NT2/D1 (cell line): Measurements from ENCODE around the gene ULK4.

ENCODE experiments used
- SUZ12 ChIP-seq: IDR thresholded peaks from 2 replicates; pipeline ENCODE4 v1.6.1; 2011; ENCODE audit not compliant: insufficient read length, insufficient read depth; ENCODE audit errors: extremely low read depth
- YY1 ChIP-seq: IDR thresholded peaks from 2 replicates; pipeline ENCODE4 v1.6.1; 2011; ENCODE audit not compliant: insufficient read length, insufficient read depth
- ZNF274 ChIP-seq: IDR thresholded peaks from 2 replicates; pipeline ENCODE4 v1.6.1; 2011; ENCODE audit warnings: mild to moderate bottlenecking, low read depth, low read length

DNA sequence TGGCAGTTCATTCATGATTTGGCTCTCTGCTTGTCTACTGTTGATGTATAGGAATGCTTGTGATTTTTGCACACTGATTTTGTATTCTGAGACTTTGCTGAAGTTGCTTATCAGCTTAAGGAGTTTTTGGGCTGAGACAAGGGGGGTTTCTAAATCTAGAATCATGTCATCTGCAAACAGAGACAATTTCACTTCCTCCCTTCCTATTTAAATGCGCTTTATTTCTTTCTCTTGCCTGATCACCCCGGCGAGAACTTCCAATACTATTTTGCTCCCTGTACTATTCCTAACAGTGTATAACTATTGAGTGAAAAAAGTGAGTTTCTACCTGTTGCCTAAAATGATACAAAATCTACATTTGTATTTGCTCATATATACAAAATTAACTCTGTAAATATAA, 128.3 kb downstream of the ULK4 start:
- no peak for TF ChIP-seq ZNF274
- TF ChIP-seq YY1 = no peak
- TF ChIP-seq SUZ12 = no peak
